GM18519 (cell line): ENCODE data around the gene EDEM2.
"Not testable (repeated sequence)": the region's sequence is repeated elsewhere in the genome, so short reads cannot be mapped to it uniquely, and the experiment has no call there.

Experiments used
- ATAC-seq: cut with Tn5 transposase; IDR thresholded peaks from one replicate; pipeline ENCODE4 v1.9.1; 2021; ENCODE audit warnings: mild to moderate bottlenecking, moderate library complexity; ENCODE audit not compliant: unreplicated experiment, low FRiP score

Gene EDEM2

GRCh38 chr20:35133735-35134134 lies 13.4 kb downstream of the EDEM2 start:
- ATAC-seq: no peak

DNA sequence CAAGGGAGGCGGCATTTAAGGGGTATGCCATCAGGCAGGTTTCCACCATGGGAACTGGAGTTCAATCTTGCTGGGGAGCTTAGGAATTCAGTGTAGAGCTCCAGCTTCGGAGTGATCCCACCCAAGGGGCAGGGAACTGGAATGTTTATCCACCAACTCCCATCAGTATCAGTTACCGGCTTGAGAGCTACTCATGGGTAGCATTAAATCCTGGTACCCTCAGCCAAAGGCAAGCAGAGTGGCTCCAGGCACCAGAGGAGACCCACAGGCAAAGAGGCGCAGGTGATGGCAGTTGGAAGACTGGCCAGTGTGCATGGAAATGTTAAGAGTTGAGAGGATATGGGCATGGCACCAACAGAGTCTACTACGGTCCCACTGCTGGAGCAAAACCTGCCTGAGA lies 14.1 kb downstream of the EDEM2 start:
- ATAC-seq: no peak

DNA sequence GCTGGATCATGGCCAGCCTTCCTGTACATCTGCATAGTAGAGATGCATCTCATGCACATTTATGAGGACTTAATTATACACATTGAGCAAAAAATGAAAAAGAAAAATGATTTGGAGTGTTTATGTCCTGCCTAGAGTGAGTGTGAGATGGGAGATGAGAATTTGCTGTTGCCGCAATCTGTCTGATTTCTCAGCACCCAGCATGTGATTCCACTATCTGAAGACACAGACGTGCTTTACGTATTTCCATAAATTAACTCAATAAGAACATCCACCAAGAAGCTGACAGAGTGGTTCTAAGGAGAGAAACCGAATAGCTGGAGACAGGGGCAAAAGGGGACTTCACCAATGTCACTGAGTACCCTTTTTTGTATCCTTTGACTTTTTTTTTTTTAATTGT lies 15.2 kb downstream of the EDEM2 start:
- no peak for ATAC-seq

DNA sequence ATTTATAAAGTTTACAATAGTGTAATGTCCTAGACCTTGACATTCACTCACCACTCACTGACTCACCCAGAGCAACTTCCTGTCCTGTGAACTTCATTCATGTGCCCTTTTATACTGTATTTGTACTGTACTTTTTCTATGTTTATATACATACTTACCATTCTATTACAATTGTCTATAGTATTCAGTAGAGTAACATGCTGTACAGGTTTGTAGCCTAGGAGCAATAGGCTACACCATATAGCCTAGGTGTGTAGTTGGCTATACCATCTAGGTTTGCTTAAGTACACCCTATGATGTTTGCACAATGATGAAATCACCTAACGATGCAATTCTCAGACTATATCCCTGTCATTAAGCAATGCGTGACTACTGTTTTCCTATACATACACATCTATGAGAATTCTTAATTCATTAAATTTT lies 17.5 kb downstream of the EDEM2 start:
- ATAC-seq: no peak

- no peak for ATAC-seq
These were observed 21.4 kb downstream of the EDEM2 start for GRCh38 chr20:35125753-35126152.

- no peak for ATAC-seq
These were observed 24.3 kb downstream of the EDEM2 start for GRCh38 chr20:35122756-35123405.

GRCh38 chr20:35121186-35121585 lies 25.9 kb downstream of the EDEM2 start:
- ATAC-seq: no peak

DNA sequence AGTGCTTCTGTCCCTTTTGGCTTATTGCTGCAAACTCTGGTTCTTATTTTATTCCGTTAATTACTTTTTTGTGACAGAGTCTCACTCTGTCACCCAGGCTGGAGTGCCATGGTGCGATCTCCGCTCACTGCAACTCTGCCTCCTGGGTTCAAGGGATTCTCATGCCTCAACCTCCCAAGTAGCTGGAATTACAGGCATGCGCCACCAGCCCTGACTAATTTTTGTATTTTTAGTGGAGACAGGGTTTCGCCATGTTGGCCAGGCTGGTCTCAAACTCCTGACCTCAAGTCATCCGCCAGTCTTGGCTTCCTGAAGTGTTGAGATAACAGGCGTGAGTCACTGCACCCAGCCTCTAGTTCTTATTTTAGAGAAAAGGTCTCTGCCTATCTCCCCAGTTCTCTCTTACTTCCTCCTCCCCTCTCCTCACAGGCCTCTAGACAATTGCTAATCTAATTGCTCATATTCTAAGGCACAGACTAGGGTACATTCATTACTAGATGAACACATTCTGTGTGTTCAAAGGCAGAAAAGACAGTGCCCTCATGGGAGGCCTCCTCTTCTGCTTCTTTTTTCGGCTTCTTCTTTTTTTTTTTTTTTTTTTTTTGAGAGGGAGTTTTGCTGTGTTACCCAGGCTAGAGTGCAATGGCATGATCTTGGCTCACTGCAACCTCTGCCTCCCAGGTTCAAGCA lies 27.0 kb downstream of the EDEM2 start:
- no peak for ATAC-seq

GRCh38 chr20:35117629-35118028 lies 29.5 kb downstream of the EDEM2 start:
- ATAC-seq: no peak

- ATAC-seq: no peak
These were observed 29.9 kb downstream of the EDEM2 start for GRCh38 chr20:35117196-35117595.

DNA sequence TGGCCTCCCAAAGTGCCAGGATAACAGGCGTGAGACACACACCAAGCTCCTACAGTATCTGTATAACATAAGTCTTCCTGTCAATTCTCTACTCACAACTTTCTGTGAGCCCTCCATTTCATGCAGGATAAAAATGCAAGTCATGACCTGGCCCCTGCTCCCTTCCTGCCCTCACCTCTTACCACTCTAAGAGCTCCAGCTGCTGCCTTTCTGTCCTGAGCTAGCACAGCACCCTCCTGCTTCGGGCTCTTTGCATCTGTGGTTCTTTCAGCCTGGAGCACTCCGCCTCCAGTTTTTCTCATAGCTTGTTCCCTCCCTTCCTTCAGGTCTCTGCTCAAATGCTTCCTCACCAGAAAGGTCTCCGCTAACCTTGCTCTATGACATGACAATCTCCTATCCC lies 30.9 kb downstream of the EDEM2 start:
- no peak for ATAC-seq

DNA sequence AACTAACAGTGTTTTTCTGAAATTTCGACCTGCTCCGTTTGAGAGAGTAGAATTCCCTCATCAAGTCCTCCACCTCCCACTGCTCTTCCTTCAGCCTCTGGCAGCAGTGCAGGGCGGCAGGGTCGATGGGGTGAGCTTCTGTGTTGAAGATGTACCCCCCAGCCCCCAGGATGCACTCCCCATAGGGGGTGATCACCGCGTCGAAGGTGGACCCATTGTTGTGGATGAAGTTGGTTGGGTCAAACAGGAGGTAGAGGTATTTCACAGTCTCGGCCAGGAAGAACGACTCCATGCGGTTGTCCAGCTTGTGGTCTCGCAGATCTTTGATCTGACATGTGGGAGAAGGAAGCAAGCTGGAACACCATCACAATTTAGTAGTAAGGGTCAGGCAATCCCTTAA lies 31.5 kb downstream of the EDEM2 start:
- no peak for ATAC-seq

- ATAC-seq: not testable (repeated sequence)
These were observed 34.9 kb downstream of the EDEM2 start for GRCh38 chr20:35112276-35112675.

GRCh38 chr20:35111141-35111888 lies 35.8 kb downstream of the EDEM2 start:
- ATAC-seq: no peak

- no peak for ATAC-seq
These were observed 38.2 kb downstream of the EDEM2 start for GRCh38 chr20:35108921-35109320.

DNA sequence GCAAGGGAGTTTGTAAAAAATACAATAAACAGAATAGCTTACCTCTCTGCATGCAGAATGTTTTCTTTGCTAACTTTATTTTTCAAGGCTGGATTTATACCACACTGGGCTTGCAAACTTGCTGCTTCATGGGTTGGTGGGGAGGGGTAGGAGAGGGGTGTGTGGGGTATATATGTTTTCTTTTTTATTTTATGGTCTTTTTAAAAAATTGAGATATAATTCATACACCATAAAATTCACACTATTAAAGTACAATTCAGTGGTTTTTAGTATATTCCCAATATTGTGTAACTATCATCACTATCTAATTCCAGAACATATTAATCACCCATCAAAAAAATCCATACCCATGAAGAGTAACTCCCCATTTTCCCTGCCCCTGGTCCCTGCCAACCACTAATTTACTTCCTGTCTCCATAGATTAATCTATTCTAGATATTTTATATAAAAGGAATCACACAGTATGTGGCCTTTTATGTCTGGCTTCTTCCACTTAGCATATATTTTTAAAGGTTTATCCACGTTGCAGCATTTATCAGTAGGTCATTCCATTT lies 40.2 kb downstream of the EDEM2 start:
- ATAC-seq: no peak

GRCh38 chr20:35104685-35105295 lies 42.3 kb downstream of the EDEM2 start:
- ATAC-seq: no peak

DNA sequence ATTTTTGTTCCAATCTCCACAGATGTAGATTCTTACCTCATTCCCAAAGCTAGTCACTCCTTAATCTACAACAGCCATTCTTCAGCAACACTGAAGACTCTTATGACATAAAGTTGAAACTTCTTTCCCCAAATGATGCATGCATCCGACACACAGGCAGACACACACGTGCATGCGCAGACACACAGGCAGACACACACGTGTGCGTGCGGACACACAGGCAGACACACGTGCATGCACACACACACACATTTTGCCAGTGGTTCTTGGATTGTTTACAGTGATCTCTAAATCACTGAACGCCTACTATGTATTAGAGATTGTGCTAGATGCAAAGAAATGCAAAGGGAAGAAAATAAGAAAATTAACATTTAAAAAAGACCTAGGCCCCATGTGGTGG lies 45.5 kb downstream of the EDEM2 start:
- no peak for ATAC-seq

- ATAC-seq: no peak
These were observed 53.8 kb downstream of the EDEM2 start for GRCh38 chr20:35093267-35093884.

DNA sequence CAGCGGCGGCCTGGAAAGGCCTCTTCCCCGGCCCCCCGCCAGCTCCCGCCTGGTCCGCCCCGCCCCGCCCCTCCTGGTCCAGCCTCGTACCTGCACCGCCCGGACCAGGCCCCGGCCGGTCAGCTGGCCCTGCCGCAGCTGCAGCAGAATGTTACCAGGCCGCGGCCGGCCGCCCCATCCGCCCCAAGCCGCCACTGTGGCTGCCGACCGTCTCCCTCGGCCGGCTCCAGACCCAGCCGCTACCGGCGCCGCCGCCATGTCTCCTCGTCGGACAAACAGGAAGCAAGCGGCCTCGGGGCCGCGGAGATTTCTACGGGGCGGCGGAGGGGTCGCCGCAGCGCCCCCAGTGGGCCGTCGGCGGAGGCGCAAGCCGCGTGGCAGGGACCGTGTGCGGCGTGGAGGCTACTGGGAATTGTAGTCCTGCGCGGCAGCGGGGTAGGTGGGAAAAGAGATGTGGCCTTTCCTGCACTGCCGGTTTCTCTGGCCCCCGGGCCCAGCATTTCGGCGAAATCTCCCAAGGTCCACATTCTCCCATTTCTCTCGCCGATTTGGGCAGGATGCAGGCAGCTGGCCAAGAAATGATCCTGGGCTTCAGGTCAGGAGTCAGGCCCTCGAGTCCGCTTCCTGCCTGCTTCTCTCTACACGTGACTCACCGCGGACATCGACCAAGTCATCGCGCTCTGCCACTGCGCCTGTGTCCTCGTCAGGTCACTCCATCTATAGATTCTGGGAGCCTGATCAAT lies 54.4 kb downstream of the EDEM2 start, which contains the start of gene TRPC4AP:
TRPC4AP (minus strand) TSS at position 284 of the 743 bp plus-strand sequence; CDS start at position 258, 26 bp downstream.
- ATAC-seq: peak; percentile 86
